ENCODE results near the gene SH3RF3. TPM values are rescaled to one million over a fixed set of nuclear protein-coding genes. Genes with fewer than 3 reads are reported as not detected.

The SH3RF3 gene
- total RNA-seq, 3 donors from 2014 or later (not counting 1 experiment from before 2014, with no cell fraction given), result 0.23 to 0.61 (median 0.34) TPM

DNA sequence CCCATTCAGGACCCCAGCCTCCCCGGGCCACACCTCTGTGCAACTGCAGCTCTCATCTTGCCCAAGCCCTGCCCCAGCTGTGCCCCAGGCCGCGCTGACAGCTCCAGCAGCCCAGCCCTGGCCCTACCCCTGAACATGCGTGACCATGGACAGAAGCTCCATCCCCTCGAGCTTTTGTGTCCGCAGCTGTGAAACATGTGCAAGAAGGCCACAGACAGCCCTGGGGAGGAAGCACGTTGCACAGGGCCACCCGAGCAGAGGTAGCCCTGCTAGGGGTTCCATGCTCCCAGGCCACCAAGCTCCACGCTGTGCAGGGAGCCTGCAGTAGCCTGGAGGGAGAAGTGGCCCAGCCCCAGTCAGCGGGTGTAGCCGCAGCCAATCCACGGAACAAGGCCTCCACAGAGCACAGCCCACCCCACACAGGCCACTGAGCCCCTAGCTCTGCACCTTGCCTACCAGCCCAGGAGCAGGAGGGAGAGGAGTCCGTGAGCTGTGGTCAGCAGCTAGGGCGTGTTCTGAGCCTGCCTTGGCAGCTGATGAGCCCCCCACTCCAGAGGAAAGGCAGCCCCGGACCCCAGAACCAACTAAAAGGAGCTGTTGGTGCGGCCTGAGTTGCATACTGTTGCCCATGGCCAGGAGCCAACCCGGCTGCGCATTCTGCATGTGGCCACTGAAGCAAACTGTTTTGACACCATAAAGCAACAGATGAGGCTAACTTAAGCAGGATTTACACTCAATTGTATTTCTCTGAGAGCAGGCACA is 300.7 kb downstream of the SH3RF3 start:
- TF ChIP-seq, protein P1, sequence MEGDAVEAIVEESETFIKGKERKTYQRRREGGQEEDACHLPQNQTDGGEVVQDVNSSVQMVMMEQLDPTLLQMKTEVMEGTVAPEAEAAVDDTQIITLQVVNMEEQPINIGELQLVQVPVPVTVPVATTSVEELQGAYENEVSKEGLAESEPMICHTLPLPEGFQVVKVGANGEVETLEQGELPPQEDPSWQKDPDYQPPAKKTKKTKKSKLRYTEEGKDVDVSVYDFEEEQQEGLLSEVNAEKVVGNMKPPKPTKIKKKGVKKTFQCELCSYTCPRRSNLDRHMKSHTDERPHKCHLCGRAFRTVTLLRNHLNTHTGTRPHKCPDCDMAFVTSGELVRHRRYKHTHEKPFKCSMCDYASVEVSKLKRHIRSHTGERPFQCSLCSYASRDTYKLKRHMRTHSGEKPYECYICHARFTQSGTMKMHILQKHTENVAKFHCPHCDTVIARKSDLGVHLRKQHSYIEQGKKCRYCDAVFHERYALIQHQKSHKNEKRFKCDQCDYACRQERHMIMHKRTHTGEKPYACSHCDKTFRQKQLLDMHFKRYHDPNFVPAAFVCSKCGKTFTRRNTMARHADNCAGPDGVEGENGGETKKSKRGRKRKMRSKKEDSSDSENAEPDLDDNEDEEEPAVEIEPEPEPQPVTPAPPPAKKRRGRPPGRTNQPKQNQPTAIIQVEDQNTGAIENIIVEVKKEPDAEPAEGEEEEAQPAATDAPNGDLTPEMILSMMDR (IDR thresholded peaks at IDR 0.05), result no peak
- 90% methylated on average over 17 of the region's 18 CpGs for WGBS (ENCODE audit: insufficient coverage)

DNA sequence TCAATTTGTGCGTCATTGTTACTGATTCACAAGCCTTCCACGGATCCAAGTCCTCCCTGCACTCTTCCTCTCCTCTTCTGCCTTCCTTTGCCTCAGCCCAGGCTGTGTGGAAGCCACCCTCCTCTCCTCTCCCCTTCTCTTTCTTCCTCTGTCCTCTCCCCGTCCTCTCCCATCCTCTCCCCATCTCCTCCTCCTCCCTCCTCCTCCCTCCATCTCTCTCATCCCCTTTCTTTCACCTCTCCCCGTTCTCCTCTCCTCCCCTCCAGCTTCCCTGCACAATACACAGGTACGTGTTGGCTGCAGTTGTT is 301.3 kb downstream of the SH3RF3 start:
- 82% methylated on average over 5 of the region's 5 CpGs for WGBS (ENCODE audit: insufficient coverage)
- H3K27ac ChIP-seq (ENCODE audit: low read length), result no peak overlapping the region
- no peak for ATAC-seq
- no peaks in the 10 kb centered on the region for H3K27me3 ChIP-seq (ENCODE audit: control insufficient read depth, insufficient read depth, low read length)
- H3K4me3 ChIP-seq (ENCODE audit: low read length), result no peak overlapping the region
- intact Hi-C loops (cut with micrococcal nuclease), result no loop called here
- no peak for DNase-seq
- H3K9me3 ChIP-seq (ENCODE audit: control insufficient read depth, insufficient read depth, low read length), result no peaks in the 10 kb centered on the region
- Mint-ChIP-seq H3K4me3 (no peak overlapping the region), H3K27me3 (ENCODE audit: low read depth in 2 of 2) (no peaks in the 10 kb centered on the region), H3K27ac (no peak overlapping the region), H3K36me3 (no peaks in the 10 kb centered on the region), H3K4me1 (no peaks in the 10 kb centered on the region), H3K9me3 (no peaks in the 10 kb centered on the region)
- TF ChIP-seq, protein P1 (IDR thresholded peaks at IDR 0.05), result no peak
- H3K36me3 ChIP-seq (ENCODE audit: control insufficient read depth, insufficient read depth, low read length), result no peaks in the 10 kb centered on the region
- H3K4me1 ChIP-seq (ENCODE audit: control insufficient read depth, insufficient read depth, low read length), result no peaks in the 10 kb centered on the region

More for the DNA sequence above, 300.7 kb downstream of the SH3RF3 start:
- Histone ChIP-seq H3K36me3 (ENCODE audit: control insufficient read depth, insufficient read depth, low read length) (no peaks in the 10 kb centered on the region), H3K4me3 (ENCODE audit: low read length) (no peak overlapping the region), H3K27ac (ENCODE audit: low read length) (no peak overlapping the region), H3K4me1 (ENCODE audit: control insufficient read depth, insufficient read depth, low read length) (no peaks in the 10 kb centered on the region), H3K27me3 (ENCODE audit: control insufficient read depth, insufficient read depth, low read length) (no peaks in the 10 kb centered on the region), H3K9me3 (ENCODE audit: control insufficient read depth, insufficient read depth, low read length) (no peaks in the 10 kb centered on the region)
- Mint-ChIP-seq H3K4me3 (no peak overlapping the region), H3K27ac (no peak overlapping the region), H3K9me3 (no peaks in the 10 kb centered on the region), H3K27me3 (ENCODE audit: low read depth in 2 of 2) (no peaks in the 10 kb centered on the region), H3K36me3 (no peaks in the 10 kb centered on the region), H3K4me1 (no peaks in the 10 kb centered on the region)
- DNase-seq (no peak), ATAC-seq (no peak)
- intact Hi-C loops (cut with micrococcal nuclease), result no loop called here

DNA sequence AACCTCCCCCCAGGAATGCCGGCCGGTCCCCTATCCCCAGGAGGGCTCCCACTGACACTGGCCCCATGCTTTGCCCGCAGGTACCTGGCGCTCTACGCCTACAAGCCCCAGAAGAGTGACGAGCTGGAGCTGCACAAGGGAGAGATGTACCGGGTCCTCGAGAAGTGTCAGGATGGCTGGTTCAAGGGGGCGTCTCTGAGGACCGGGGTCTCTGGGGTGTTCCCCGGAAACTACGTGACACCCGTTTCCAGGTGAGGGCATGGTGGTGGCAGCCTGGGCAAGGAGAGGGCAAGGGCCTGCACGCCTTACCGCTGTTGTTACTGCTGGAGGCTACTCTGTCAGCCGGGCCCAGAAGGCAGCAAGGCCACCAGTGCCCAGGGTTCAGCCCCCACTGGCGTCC is 303.4 kb downstream of the SH3RF3 start:
- 91% methylated on average over 17 of the region's 17 CpGs for WGBS (ENCODE audit: insufficient coverage)
- H3K27me3 ChIP-seq (ENCODE audit: control insufficient read depth, insufficient read depth, low read length), result no peaks in the 10 kb centered on the region
- ATAC-seq, result no peak
- H3K4me1 ChIP-seq (ENCODE audit: control insufficient read depth, insufficient read depth, low read length), result no peaks in the 10 kb centered on the region
- H3K4me3 ChIP-seq (ENCODE audit: low read length), result no peak overlapping the region
- TF ChIP-seq, protein P1 (IDR thresholded peaks at IDR 0.05), result no peak
- H3K36me3 ChIP-seq (ENCODE audit: control insufficient read depth, insufficient read depth, low read length), result no peaks in the 10 kb centered on the region
- Mint-ChIP-seq H3K4me3 (no peak overlapping the region), H3K27me3 (ENCODE audit: low read depth in 2 of 2) (no peaks in the 10 kb centered on the region), H3K27ac (no peak overlapping the region), H3K36me3 (no peaks in the 10 kb centered on the region), H3K4me1 (no peaks in the 10 kb centered on the region), H3K9me3 (no peaks in the 10 kb centered on the region)
- DNase-seq, result no peak
- no peaks in the 10 kb centered on the region for H3K9me3 ChIP-seq (ENCODE audit: control insufficient read depth, insufficient read depth, low read length)
- H3K27ac ChIP-seq (ENCODE audit: low read length), result no peak overlapping the region
- intact Hi-C loops (cut with micrococcal nuclease), result no loop called here

DNA sequence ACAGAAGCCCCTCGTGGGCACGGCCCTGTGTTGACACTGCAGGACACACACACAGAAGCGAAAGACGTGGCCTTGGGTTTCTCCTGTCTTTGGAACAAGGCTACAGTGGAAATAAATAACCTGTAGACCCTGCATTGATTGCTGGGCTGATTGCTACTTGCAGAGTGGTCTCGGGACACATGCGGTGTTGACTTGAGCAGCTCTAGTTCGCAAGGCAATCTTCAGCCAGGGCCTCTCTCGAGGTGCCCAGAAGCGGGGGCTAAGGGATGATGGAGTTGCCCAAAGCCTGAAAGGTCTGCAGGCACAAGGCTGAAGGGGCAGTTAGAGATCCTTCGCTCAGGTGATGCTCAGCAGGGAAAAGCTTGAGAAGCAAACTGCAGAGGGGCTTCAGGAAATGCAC is 304.5 kb downstream of the SH3RF3 start:
- Mint-ChIP-seq H3K4me1 (no peaks in the 10 kb centered on the region), H3K27ac (no peak overlapping the region), H3K36me3 (no peaks in the 10 kb centered on the region), H3K4me3 (no peak overlapping the region), H3K9me3 (no peaks in the 10 kb centered on the region), H3K27me3 (ENCODE audit: low read depth in 2 of 2) (no peaks in the 10 kb centered on the region)
- no peaks in the 10 kb centered on the region for H3K9me3 ChIP-seq (ENCODE audit: control insufficient read depth, insufficient read depth, low read length)
- intact Hi-C loops (cut with micrococcal nuclease), result no loop called here
- no peak overlapping the region for H3K4me3 ChIP-seq (ENCODE audit: low read length)
- no peaks in the 10 kb centered on the region for H3K27me3 ChIP-seq (ENCODE audit: control insufficient read depth, insufficient read depth, low read length)
- ATAC-seq (no peak), DNase-seq (no peak)
- no peak overlapping the region for H3K27ac ChIP-seq (ENCODE audit: low read length)
- H3K4me1 ChIP-seq (ENCODE audit: control insufficient read depth, insufficient read depth, low read length), result no peaks in the 10 kb centered on the region
- H3K36me3 ChIP-seq (ENCODE audit: control insufficient read depth, insufficient read depth, low read length), result no peaks in the 10 kb centered on the region
- 92% methylated on average over 10 of the region's 10 CpGs for WGBS (ENCODE audit: insufficient coverage)
- TF ChIP-seq, protein P1 (IDR thresholded peaks at IDR 0.05), result no peak
